Measurements from ENCODE around the gene ZNF524. TPM values are rescaled to one million over a fixed set of nuclear protein-coding genes. Genes with fewer than 3 reads are reported as not detected.

The ZNF524 gene
- total RNA-seq, 1 experiment from 2014 or later: 11.1 TPM

DNA sequence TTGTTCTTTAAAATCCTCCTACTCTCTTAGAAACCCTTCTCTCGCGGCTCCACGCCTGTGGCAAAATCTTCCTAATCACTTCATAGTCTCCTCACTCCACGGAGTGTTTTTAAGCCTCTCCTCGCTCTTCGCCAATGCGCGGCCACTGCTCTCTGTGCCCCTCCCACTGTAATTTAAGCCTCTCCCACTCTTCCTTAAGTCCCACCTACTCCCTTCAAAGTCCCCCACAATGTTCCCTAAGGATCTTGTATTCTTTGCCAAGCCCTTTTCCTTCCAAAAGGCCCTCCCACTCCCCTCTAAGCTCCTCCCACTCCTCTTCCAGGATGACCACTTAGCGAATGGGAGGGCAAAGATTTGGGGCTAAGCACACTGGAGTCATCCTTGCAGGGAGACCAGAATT is 2.1 kb upstream of the ZNF524 start:
- POLR2A ChIA-PET: no interaction called here
- Histone ChIP-seq H3K27me3 (replicated peaks; ENCODE audit: control insufficient read depth, insufficient read depth, low read length) (no peaks in the 10 kb centered on the region), H3K4me1 (peaks cover 5% of the 10 kb centered on the region), H3K4me3 (ENCODE audit: low read depth, low read length) (no peak overlapping the region), H3K36me3 (ENCODE audit: control insufficient read depth, insufficient read depth, low read length) (peaks cover 3% of the 10 kb centered on the region), H3K9me3 (no peaks in the 10 kb centered on the region)
- TF ChIP-seq, protein P1, sequence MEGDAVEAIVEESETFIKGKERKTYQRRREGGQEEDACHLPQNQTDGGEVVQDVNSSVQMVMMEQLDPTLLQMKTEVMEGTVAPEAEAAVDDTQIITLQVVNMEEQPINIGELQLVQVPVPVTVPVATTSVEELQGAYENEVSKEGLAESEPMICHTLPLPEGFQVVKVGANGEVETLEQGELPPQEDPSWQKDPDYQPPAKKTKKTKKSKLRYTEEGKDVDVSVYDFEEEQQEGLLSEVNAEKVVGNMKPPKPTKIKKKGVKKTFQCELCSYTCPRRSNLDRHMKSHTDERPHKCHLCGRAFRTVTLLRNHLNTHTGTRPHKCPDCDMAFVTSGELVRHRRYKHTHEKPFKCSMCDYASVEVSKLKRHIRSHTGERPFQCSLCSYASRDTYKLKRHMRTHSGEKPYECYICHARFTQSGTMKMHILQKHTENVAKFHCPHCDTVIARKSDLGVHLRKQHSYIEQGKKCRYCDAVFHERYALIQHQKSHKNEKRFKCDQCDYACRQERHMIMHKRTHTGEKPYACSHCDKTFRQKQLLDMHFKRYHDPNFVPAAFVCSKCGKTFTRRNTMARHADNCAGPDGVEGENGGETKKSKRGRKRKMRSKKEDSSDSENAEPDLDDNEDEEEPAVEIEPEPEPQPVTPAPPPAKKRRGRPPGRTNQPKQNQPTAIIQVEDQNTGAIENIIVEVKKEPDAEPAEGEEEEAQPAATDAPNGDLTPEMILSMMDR (IDR thresholded peaks at IDR 0.05; ENCODE audit: insufficient read depth in 1 of 2, low read depth in 1 of 2, low read length in 1 of 2, severe bottlenecking in 1 of 2, unreplicated experiment in 1 of 2): no peak
- H3K4me3 Mint-ChIP-seq (ENCODE audit: unreplicated experiment): no peak overlapping the region
- intact Hi-C loops (cut with micrococcal nuclease; ENCODE audit: unreplicated experiment): no loop called here
- peaks cover 14% of the 10 kb centered on the region for H3K4me1 Mint-ChIP-seq (ENCODE audit: low read depth, unreplicated experiment)
- H3K27ac Mint-ChIP-seq (ENCODE audit: unreplicated experiment): peak overlapping the region; percentile 98
- H3K27me3 Mint-ChIP-seq (ENCODE audit: insufficient read depth, unreplicated experiment): no peaks in the 10 kb centered on the region
- BruUV-seq (replicated peaks): no TSS peak
- peaks cover 9% of the 10 kb centered on the region for H3K9me3 Mint-ChIP-seq (ENCODE audit: unreplicated experiment)
- CTCF ChIA-PET: no interaction called here
- DNase-seq: no peak
- H3K36me3 Mint-ChIP-seq (ENCODE audit: insufficient read depth, unreplicated experiment): peaks cover 59% of the 10 kb centered on the region

DNA sequence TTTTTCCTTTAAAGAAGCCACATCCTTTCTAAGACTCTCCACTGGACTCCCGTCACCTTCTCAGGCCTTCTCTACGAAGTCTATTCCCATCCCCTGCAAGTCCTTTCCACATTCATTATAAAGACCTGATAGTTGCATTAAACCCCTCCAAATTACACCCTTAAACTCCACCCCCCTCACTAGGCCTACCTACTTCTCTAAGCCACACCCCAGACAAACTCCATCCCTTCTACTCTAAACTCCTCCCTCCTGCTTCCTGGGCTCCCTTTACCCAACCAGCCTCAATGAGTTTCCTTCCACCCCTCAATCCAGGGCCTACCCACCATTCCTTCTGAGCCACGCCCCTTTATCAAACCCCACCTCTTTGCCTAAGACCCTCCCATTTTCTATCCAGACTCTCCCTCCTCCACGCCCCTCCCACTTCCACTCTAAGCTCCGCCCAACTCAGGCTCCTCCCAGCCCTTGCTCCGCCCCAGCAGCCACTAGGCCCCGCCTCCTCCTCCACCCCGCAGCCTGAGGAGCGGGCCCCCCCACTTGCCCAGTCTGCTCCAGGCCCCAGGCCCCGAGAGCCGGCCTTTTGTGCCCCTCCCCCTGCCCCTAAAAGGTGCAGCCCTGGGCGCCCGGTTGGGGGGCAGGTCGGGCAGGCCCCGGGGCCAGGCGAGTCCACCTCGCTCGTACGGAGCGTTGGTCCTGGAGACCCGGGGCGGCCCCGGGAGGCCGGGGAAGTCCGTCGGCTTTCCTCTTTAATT is 1.2 kb upstream of the ZNF524 start:
- ChIA-PET CTCF (interaction anchor here (0.6 to 2.0 kb wide), 12 partner anchors 12 to 511 kb away, joined by 3 to 14 read pairs (median 4); partner anchors contain the start of genes ZNF579 and ZNF784), POLR2A (interaction anchor here (0.5 to 2.6 kb wide), 22 partner anchors 9 to 519 kb away, joined by 3 to 27 read pairs (median 4); partner anchors contain the start of genes HSPBP1, ISOC2, KMT5C and TMEM238)
- DNase-seq: peak; percentile 95 to 97
- Mint-ChIP-seq H3K36me3 (ENCODE audit: insufficient read depth, unreplicated experiment) (peaks cover 59% of the 10 kb centered on the region), H3K4me3 (ENCODE audit: unreplicated experiment) (peak overlapping the region; percentile 87), H3K27me3 (ENCODE audit: insufficient read depth, unreplicated experiment) (no peaks in the 10 kb centered on the region), H3K9me3 (ENCODE audit: unreplicated experiment) (peaks cover 9% of the 10 kb centered on the region), H3K27ac (ENCODE audit: unreplicated experiment) (peak overlapping the region; percentile 98), H3K4me1 (ENCODE audit: low read depth, unreplicated experiment) (peaks cover 14% of the 10 kb centered on the region)
- peaks cover 5% of the 10 kb centered on the region for H3K4me1 ChIP-seq
- peak overlapping the region; percentile 70 for H3K4me3 ChIP-seq (ENCODE audit: low read depth, low read length)
- TF ChIP-seq, protein P1 (IDR thresholded peaks at IDR 0.05; ENCODE audit: insufficient read depth in 1 of 2, low read depth in 1 of 2, low read length in 1 of 2, severe bottlenecking in 1 of 2, unreplicated experiment in 1 of 2): no peak
- H3K27me3 ChIP-seq (replicated peaks; ENCODE audit: control insufficient read depth, insufficient read depth, low read length): no peaks in the 10 kb centered on the region
- no TSS peak for BruUV-seq (replicated peaks)
- peaks cover 3% of the 10 kb centered on the region for H3K36me3 ChIP-seq (ENCODE audit: control insufficient read depth, insufficient read depth, low read length)
- intact Hi-C loops (cut with micrococcal nuclease; ENCODE audit: unreplicated experiment): loop anchor here (1.0 kb wide), 3 partner anchors 12 to 25 kb away; partner anchors contain the start of gene ZNF784
- H3K9me3 ChIP-seq: no peaks in the 10 kb centered on the region

DNA sequence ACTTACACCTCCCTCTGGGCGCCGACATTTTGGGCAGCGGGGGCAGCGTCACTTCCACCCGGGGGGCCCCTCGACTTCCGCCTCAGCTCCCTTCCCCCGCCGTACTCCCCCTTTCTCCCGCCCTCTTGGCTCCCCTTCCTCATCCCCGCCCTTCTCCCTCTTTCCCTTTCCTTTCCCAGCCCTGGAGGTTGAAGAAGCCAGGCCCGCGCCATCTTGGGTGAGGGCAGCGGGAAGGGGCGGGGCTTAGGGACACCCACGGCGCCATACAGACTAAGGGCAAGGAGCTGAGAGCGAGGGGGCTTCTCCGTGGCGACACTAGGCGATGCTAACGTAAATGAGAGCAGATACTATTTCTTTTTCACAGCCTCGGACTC is 633 bp upstream of the ZNF524 start, which contains the start of gene FIZ1:
FIZ1 (minus strand) TSS at position 50 of the 374 bp plus-strand sequence. CDS start 1,652 bp downstream, outside the sequence.
- H3K4me3 ChIP-seq (ENCODE audit: low read depth, low read length): peak within 1 kb of the TSS; percentile 70
- POLR2A ChIA-PET: interaction anchor here (0.5 to 2.6 kb wide), 27 partner anchors 9 to 1408 kb away, joined by 3 to 27 read pairs (median 4); partner anchors contain the start of genes HSPBP1, ISOC2, KMT5C and TMEM238
- Mint-ChIP-seq H3K9me3 (ENCODE audit: unreplicated experiment) (peaks cover 9% of the 10 kb centered on the region), H3K36me3 (ENCODE audit: insufficient read depth, unreplicated experiment) (peaks cover 61% of the 10 kb centered on the region), H3K27ac (ENCODE audit: unreplicated experiment) (peak within 1 kb of the TSS; percentile 98), H3K4me1 (ENCODE audit: low read depth, unreplicated experiment) (peaks cover 14% of the 10 kb centered on the region), H3K27me3 (ENCODE audit: insufficient read depth, unreplicated experiment) (no peaks in the 10 kb centered on the region), H3K4me3 (ENCODE audit: unreplicated experiment) (peak within 1 kb of the TSS; percentile 87)
- CTCF ChIA-PET: interaction anchor here (0.6 to 2.0 kb wide), 11 partner anchors 12 to 511 kb away, joined by 3 to 14 read pairs (median 4); partner anchors contain the start of gene ZNF579
- no TSS peak for BruUV-seq (replicated peaks)
- peaks cover 3% of the 10 kb centered on the region for H3K36me3 ChIP-seq (ENCODE audit: control insufficient read depth, insufficient read depth, low read length)
- intact Hi-C loops (cut with micrococcal nuclease; ENCODE audit: unreplicated experiment): loop anchor here (1.0 kb wide), 3 partner anchors 12 to 25 kb away; partner anchors contain the start of gene ZNF784
- peak; percentile 99 for DNase-seq
- H3K9me3 ChIP-seq: no peaks in the 10 kb centered on the region
- H3K27me3 ChIP-seq (replicated peaks; ENCODE audit: control insufficient read depth, insufficient read depth, low read length): no peaks in the 10 kb centered on the region
- TF ChIP-seq, protein P1 (IDR thresholded peaks at IDR 0.05; ENCODE audit: insufficient read depth in 1 of 2, low read depth in 1 of 2, low read length in 1 of 2, severe bottlenecking in 1 of 2, unreplicated experiment in 1 of 2): no peak
- peaks cover 5% of the 10 kb centered on the region for H3K4me1 ChIP-seq

All from Caco-2 (cell line).